OCI-M1 (cell line): ENCODE measurements around the gene ZNF891.

Experiments used
- DNase-seq: peaks from one replicate; lab custom pipeline; 2025; lab: John Stamatoyannopoulos, UW

ZNF891 gene

GRCh38 chr12:133130038-133130807 lies at the start of gene ZNF891, which contains the start of gene ZNF10:
TSS of gene ZNF891 (minus strand) at chr12:133130274. CDS start at chr12:133121918, 8,356 bp downstream.
TSS of gene ZNF10 (plus strand) at chr12:133130627. CDS start at chr12:133144493, 13,866 bp downstream.
- peak; percentile 97 for DNase-seq

- no peak for DNase-seq
Measured at GRCh38 chr12:133174901-133175300, 44.8 kb upstream of the ZNF891 start.

GRCh38 chr12:133172491-133172890 lies 42.4 kb upstream of the ZNF891 start:
- no peak for DNase-seq

GRCh38 chr12:133165776-133166175 lies 35.7 kb upstream of the ZNF891 start:
- no peak for DNase-seq

GRCh38 chr12:133156125-133156690 lies 26.1 kb upstream of the ZNF891 start:
- DNase-seq: no peak

GRCh38 chr12:133145981-133146380 lies 15.9 kb upstream of the ZNF891 start:
- no peak for DNase-seq

- DNase-seq: peak; percentile 80
Measured at GRCh38 chr12:133135747-133136146, 5.7 kb upstream of the ZNF891 start.

GRCh38 chr12:133130808-133131128 lies 694 bp upstream of the ZNF891 start:
- DNase-seq: no peak

- peak; percentile 71 for DNase-seq
Measured at GRCh38 chr12:133129368-133130037, 571 bp downstream of the ZNF891 start.

- no peak for DNase-seq
Measured at GRCh38 chr12:133124674-133125073, 5.4 kb downstream of the ZNF891 start.

GRCh38 chr12:133120385-133121191 lies 9.5 kb downstream of the ZNF891 start:
- peak; percentile 14 for DNase-seq

- no peak for DNase-seq
Measured at GRCh38 chr12:133108150-133108549, 21.9 kb downstream of the ZNF891 start.

- DNase-seq: no peak
Measured at GRCh38 chr12:133107121-133107520, 23.0 kb downstream of the ZNF891 start.

- DNase-seq: peak; percentile 29
Measured at GRCh38 chr12:133106253-133106652, 23.8 kb downstream of the ZNF891 start.

GRCh38 chr12:133105620-133106019 lies 24.5 kb downstream of the ZNF891 start:
- DNase-seq: no peak

GRCh38 chr12:133083345-133083744 lies 46.7 kb downstream of the ZNF891 start:
- no peak for DNase-seq

- DNase-seq: peak; percentile 42
Measured at GRCh38 chr12:133081159-133081780, 48.8 kb downstream of the ZNF891 start.

- DNase-seq: peak; percentile 97
Measured at GRCh38 chr12:133080368-133081158, 49.5 kb downstream of the ZNF891 start, which contains the start of gene ZNF140. TSS of gene ZNF140 (plus strand) at chr12:133080923. CDS start at chr12:133081321, 398 bp downstream.

- DNase-seq: peak; percentile 99
Measured at GRCh38 chr12:133080026-133080367, 50.1 kb downstream of the ZNF891 start.

- DNase-seq: no peak
Measured at GRCh38 chr12:133073836-133074235, 56.2 kb downstream of the ZNF891 start.

- DNase-seq: no peak
Measured at GRCh38 chr12:133063556-133063955, 66.5 kb downstream of the ZNF891 start.
